ENCODE data around the gene BATF2. TPM values are rescaled to one million over a fixed set of nuclear protein-coding genes. Genes with fewer than 3 reads are reported as not detected.

The BATF2 gene
- total and polyA plus RNA-seq, 2 donors (not counting 3 experiments of a cell fraction or from before 2014, with no cell fraction given), result 0.75 TPM

- Histone ChIP-seq H3K79me2 (ENCODE audit: control insufficient read depth, insufficient read depth, low read length) (no peaks in the 10 kb centered on the region), H3K9ac (replicated peaks; ENCODE audit: extremely low read depth, insufficient read depth, low read length) (no peak overlapping the region), H3K4me3 (replicated peaks in 1 of 3; ENCODE audit: insufficient read depth in 1 of 3, low read depth in 1 of 3, low read length in 3 of 3) (no peak overlapping the region), H3K27ac (ENCODE audit: insufficient read depth, low read depth, low read length) (no peak overlapping the region), H3K4me2 (ENCODE audit: insufficient read depth, low read length) (no peak overlapping the region), H3K4me1 (ENCODE audit: control insufficient read depth, extremely low read depth, insufficient read depth, low read length) (peaks cover 3% of the 10 kb centered on the region), H3K9me3 (replicated peaks; ENCODE audit: control insufficient read depth, insufficient read depth, low read length) (no peaks in the 10 kb centered on the region), H2AFZ (ENCODE audit: low read depth, low read length) (no peak overlapping the region), H3K27me3 (ENCODE audit: control insufficient read depth in 2 of 2, insufficient read depth in 2 of 2, low read length in 2 of 2) (no peaks in the 10 kb centered on the region), H3K9me1 (replicated peaks; ENCODE audit: control insufficient read depth, extremely low read depth, insufficient read depth, low read length) (no peaks in the 10 kb centered on the region), H4K20me1 (replicated peaks; ENCODE audit: control insufficient read depth, extremely low read depth, insufficient read depth, low read length) (no peaks in the 10 kb centered on the region), H3K36me3 (ENCODE audit: control insufficient read depth in 2 of 2, extremely low read depth in 1 of 2, insufficient read depth in 2 of 2, low read length in 2 of 2) (no peaks in the 10 kb centered on the region)
- no peak for DNase-seq (ENCODE audit: low read depth, low spot score)
- TF ChIP-seq GATA2 (IDR thresholded peaks at IDR 0.05; ENCODE audit: insufficient read depth, insufficient read length, low read depth, low read length), result no peak
- TF ChIP-seq CTCF (IDR thresholded peaks at IDR 0.05; ENCODE audit: extremely low read depth in 1 of 2, insufficient read depth in 1 of 2, low read depth in 1 of 2, low read length in 2 of 2), result no peak
- TF ChIP-seq MAX (IDR thresholded peaks at IDR 0.05; ENCODE audit: insufficient read depth, insufficient read length), result no peak
- no peak for TF ChIP-seq POLR2A (IDR thresholded peaks at IDR 0.05; ENCODE audit: low read depth, low read length)
- TF ChIP-seq MYC (IDR thresholded peaks at IDR 0.05; ENCODE audit: low read depth, low read length), result no peak
- no peak for TF ChIP-seq FOS (IDR thresholded peaks at IDR 0.05; ENCODE audit: borderline replicate concordance, insufficient read depth, low read length)
- no peak for TF ChIP-seq JUN (IDR thresholded peaks at IDR 0.05; ENCODE audit: borderline replicate concordance, insufficient read depth, insufficient read length, low read depth)
- TF ChIP-seq EZH2 (IDR thresholded peaks at IDR 0.05; ENCODE audit: borderline replicate concordance, low read depth, low read length, severe bottlenecking), result no peak
- no peak for TF ChIP-seq POLR2AphosphoS5 (IDR thresholded peaks at IDR 0.05; ENCODE audit: insufficient read depth, low read depth, low read length)
- dilution Hi-C loops (cut with MboI; ENCODE audit: extremely low pct_ligation_motif_present, low sequenced_read_pairs), result no loop called here
- CTCF ChIA-PET, result no interaction called here
- BruUV-seq (replicated peaks), result no TSS peak
- FAIRE-seq, result no peak
- intact Hi-C loops (cut with micrococcal nuclease), result no loop called here
- POLR2A ChIA-PET, result interaction anchor here (0.6 kb wide), 1 partner anchor 1662 kb away, joined by 4 read pairs; no protein-coding TSS in a partner anchor
Measured at GRCh38 chr11:64976651-64977050, 20.1 kb downstream of the BATF2 start.
